HG03280 (cell line): ENCODE measurements around the gene NUAK1.

Experiments
- ATAC-seq: cut with Tn5 transposase; IDR thresholded peaks from one replicate; pipeline ENCODE4 v1.9.1; 2021; ENCODE audit warnings: mild to moderate bottlenecking, moderate library complexity; ENCODE audit not compliant: unreplicated experiment

Gene NUAK1

DNA sequence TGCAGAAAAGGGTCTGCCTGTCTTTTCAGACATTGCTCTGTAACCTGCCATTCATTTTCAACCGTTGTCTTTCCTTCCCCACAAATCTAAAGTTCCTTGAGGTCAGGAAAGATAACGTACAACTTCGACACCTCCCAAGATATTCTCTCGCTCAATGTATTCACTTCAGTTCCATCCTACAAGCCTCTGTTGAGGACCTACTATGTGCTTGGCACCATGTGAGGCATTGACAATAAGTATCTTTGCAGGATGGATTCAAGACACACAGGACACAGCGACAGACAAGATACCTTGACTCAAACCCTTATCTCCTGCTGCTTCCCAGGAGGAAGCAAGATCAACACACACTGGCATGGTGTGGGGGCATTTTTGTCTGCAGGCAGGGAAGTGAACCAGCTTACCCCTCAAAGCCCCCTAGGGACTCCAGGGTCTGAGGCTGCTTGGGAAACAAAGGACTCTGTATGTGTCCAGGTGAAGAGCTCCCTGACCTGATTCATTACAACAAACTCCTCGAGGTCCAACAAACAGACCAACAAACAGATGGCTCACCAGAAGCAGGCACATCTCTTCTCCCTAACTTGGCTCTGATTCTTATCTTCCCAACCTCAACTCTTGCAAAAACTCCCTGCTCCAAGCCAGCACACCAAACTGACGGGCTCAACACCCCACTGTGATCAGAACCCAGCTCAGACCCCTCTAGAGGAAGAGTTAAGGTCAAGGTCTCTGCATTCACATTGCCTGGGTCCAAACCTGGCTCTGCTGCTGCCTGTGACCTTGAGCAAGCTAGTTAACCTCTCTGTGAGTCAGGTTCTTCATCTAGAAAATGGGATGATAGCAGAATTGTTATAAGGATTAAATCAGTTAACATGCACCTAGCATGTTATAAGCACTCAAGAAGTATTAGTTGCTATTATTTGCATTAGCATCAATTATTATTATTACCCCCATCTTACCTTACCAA, 6.3 kb downstream of the NUAK1 start:
- ATAC-seq, result no peak

DNA sequence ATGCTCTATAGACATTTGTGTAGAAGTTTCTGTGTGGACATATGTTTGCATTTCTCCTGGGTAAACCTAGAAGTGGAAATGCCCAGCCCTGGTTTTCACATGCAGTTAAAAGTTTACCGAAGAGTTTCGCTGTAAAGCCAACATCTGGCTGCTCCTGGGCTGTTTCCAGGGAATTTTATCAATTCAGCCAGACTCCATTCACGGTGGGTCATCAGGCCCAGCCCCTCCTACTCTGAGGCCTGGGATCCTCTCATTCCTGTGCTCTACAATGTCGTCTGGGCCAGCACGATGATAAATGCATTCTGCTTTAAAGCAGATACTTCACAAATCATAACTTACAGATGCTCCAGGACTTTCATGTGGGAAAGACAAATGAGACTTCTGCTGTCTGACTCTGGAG, 7.1 kb downstream of the NUAK1 start:
- ATAC-seq, result no peak

DNA sequence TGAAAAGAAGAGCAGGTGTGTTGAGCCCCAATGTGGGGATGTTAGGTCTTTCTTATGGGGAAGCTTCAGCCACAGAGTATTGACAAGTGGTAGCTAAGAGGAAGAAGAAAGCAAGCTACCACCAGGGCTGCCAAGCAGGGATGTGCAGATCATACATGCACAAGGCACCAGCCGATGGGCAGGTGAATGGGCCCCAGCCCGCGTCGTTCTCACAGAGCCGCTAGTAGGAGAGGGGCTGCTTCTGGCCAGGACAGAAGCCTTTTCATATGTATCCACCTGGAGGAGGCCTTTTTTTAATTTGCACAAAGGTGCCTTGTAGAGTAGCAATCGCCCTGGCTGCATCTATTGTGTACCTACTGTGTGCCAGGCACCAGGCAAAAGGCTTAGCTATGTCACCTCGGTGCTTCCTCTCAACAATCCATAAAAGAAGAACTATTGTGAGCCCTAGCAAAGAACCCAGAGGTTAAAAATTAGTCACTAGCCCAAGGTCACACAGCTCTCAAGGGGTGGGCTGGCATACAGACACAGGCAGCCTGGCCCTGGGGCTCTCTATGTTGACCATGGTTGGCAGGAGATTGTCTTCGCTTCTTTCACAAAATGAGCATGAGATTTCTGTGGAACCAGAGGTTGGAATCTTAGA, 8.2 kb downstream of the NUAK1 start:
- ATAC-seq, result no peak

DNA sequence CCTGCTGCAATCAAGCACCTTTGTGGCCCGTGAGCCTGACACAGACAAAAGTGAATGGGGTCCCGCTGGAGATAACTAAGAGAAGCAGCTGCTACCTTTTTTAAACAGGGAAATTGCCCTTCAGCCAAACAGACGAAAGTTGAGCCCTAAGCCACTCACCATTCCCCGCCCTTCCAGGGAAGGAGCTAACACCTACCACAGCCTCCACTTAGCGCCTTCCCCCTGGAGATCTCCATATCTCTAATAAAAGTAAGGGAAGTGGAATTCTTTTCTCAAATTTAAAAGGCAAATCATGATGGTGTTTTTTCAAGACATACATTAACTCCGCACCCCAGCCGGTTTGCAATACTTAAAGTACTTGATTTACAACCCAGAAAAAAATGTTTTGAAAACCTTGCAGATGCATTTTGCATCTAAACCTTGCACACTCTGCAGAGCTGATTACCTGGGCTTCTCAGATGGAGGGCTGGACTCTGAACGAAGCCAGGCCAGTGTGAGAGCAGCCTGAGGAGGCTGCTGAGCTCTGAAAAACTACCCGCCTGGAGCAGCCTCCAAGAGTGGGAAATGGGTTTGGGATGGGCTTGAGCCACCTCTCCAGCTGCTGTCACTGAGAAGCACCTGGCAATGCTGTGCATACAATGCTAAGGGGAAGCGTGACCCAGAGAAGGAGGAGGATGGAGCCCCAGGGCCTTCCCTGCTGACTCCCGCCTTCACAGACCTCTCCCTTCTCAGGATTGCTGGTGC, 10.0 kb downstream of the NUAK1 start:
- ATAC-seq, result no peak

DNA sequence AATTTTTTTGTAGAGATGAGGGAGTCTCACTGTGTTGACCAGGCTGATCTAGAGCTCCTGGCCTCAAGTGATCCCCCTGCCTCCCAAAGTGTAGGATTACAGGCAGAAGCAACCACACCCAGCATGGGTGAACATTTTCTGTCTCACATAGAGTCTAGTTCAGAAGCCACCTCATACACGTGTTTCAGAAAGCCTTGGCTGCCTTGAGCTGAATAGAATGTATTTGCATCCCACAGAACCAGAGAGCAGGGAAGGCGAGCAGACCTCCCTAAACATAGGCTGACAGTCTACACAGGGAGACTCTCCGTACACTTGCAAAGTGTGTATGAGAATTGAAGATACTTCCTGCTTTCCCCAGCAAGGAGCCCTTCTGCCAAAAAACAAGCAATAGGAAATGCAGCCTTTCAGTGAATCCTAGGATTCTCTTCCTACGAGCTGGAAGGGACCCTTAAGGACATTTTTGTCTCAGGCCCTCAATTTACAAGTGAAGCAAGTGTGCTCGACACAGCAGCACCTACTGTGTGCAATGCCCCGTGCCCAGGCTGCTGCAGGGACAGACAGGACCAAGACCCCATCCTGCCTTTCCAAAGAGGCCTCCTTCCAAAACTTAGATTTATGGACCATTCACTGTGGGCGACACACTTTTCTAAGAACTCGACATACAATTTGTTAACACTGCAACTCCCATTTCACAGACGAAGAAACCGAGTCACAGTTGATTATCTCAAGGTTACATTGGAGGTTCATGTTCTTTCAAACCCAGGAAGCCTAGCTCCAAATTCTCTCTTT, 11.2 kb downstream of the NUAK1 start:
- ATAC-seq, result no peak

DNA sequence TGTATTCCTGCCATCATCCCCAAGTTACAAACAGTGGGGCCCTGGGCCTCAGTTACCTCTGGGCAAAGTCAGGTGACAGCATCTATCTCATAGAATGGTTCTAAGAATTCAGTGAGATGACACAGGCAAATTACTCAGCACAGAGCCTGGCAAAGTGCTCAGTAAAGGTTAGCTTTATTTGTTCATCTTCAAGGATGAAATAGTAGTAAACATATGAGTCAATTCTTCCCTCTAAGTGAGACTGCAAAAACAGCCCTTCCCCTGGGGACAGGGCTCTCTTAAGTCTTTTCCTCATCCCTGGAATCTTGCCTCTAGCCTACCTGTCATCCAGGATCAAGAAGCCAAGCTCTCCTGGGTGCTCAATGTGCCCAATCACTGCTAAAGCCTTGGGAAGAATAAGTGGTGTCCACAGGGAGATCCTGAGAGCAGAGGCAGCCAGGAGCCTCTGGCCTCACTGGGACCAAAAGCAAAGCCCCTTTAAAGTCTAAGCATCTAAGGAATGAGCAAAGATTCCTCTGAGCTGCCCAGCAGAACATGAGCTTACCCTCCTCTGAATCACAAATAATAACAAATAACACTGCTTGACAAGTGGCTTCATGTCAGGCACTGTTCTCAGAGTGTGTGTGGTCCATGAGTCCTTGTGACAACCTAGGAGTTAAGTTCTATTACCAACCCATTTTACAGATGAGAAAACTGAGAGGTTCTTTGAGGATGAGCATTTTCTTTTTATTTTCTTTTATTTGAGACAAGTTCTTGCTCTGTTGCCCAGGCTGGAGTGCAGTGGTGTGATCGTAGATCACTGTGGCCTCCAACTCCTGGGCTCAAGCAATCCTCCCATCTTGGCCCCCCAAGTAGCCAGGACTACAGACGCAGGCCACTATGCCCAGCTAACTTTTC, 12.1 kb downstream of the NUAK1 start:
- ATAC-seq, result no peak

DNA sequence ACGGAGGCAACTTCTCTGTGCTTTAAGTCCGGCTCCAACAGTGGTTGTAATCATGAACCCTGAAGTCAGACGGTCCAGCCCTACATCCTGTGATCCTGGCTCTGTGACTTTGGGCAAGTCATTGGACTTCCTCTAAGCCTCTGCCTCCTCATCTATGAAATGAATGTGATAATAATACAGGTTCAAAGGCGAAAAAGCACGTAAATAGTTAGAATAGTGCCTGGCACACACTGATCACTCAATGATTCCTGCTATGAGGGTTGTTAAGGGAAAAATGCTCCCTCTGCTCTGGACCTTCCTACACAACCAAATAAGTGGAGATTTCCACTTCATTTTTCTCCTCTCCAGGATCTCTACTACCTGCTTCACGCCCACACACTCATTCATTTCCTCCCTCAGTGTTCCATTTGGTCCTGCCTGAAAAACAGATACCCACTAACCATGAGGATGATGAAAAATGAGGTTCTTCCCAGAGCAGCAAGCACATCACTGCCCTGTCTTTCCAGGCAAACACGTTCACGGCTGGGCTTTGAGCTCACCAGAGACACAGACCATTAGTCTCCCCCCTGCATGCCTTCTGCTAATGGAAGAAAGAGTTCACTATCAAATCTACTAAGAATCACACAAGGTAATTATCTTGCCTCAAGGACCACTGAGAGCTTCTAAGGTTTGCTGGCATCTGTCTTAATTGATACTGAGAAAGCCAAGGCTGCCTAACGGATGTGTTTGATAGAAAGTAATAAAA, 13.2 kb downstream of the NUAK1 start:
- ATAC-seq, result no peak

DNA sequence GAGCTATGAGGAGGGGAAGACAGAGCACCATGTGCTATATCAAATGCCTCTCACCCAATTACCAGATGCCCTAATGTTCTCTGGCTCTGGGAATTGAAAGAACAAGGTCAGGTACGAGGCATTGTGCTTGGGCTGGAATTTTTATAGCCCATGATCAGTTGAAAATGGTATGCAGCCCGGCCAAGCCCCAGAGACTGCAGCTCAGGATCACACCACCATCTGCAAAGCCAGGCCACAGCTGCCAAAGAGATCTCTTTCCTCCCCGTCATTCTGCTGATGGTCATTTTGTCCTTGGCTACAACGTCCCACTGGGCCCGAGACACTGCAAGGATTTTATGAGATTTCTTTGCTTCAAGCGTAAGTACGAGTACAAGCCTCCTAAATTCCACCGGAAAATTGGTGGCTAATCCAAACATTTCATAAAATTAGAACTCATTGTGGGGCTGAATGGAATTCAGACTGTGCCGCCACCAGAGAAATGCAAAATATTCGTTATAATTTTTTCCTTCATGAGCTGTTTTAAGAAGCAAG, 15.1 kb downstream of the NUAK1 start:
- ATAC-seq, result no peak

DNA sequence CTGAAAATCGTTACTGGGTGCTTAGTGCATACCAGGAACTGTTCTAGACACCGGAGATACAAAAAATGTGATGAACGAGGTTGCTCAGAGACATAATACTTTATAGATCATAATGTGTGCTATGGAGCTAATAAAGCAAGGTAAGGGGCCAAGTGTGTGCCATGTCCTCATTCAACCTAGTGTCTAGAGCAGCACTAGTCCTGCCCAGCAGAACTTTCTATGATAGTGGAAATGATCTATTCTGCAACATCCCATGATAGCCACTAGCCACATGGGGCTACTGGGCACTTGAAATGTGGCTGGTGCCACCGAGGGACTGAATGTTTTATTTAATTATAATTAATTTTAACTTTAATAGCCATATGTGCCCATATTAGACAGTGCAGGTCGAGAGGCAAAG, 15.6 kb downstream of the NUAK1 start:
- no peak for ATAC-seq

DNA sequence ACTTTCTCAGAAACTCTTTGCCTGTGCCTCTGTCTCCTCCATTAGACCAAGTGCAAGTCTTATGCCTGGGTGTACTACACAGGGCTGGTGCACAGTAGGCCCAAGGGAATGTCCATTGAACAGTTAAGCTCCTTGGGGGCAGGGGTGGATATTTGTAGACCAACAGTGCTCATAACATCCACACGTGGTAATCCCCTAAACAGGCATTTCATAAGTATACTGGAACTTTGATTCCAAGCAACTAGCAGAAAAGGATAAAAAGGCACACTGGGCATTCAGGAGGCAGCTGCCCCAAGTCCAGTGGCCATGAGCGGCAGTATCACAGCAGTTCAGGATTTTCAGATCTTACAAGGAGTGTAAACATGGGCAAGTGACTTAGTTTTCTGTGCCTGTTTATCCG, 16.8 kb downstream of the NUAK1 start:
- no peak for ATAC-seq

DNA sequence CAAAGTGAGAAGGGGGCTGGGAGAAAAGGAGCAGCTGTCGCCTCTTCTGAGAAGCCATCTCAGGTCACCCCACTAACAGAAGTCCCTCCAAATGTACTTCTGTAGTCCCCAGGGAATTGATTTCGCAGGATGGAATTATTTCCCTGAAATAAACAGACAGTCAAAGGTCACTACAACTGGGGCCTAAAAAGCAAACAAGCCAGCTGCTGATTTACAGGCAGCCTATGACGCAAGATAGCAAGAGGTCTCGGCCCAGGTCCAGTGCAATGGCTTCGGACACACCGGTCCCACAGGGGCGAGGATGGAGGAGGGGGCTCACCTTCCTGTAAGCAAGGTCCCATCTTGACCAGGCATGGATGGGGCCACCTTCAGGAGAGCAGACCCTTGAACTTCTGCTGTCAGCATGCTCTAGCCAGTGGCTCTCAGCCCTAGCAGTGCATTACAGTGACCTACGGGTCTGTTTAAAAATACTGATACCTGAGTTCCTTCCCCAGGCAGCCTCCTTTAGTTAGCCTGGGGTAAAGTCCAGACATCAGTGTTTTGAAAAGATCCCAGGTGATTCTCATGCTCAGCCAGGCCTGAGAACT, 18.1 kb downstream of the NUAK1 start:
- ATAC-seq, result no peak

DNA sequence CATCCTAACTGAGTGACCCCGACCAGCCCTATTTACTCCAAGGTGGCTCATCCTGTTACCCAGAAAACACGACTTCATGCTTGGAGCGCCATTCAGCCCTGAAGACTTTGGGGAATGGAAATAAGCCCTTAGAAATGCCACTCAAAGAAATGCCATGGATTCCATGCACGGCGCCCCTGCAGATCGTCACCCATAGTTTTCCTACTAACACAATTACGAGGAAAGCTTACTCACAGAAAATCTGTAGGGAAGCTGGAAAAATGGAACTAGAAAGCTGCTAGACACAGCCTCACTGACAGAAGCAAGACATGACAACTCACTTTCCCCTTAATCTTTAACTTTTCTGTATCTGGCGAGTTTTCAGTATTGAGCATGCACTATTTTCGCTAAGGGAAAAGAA, 19.5 kb downstream of the NUAK1 start:
- no peak for ATAC-seq

DNA sequence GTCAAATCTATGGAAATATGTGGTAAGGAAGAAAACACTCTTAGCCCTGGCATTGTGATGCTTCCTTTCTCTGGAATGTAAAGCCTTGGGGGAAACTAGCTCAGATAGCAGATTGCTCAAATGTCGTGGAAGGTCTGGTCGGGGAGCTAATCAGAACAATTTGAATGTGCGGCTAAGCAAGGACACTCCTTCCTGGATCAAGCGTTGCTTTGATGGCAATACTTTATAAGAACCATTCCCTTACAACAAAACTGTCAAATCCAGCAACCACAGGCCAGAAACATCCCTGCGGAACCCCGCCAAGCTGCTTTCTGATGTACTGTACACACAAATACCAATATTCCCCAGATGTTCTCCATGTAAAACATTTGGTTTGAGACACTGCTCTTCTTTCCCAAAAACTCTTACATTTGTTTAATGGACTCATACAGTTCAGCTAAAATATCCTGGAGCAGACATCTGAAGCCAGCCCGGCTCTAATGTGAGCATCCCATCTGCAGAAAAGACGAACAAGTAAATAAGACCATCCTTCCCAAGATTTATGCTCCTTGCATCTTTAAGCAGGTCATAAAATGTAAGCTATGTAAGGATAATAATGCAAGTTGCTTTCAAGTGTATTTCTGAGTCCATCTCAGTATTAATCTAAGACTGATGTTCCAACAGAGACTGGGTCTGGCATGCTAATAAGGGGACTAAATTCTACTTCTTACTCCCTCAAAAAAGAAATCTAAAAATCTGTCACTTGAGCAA, 20.2 kb downstream of the NUAK1 start:
- ATAC-seq, result no peak

DNA sequence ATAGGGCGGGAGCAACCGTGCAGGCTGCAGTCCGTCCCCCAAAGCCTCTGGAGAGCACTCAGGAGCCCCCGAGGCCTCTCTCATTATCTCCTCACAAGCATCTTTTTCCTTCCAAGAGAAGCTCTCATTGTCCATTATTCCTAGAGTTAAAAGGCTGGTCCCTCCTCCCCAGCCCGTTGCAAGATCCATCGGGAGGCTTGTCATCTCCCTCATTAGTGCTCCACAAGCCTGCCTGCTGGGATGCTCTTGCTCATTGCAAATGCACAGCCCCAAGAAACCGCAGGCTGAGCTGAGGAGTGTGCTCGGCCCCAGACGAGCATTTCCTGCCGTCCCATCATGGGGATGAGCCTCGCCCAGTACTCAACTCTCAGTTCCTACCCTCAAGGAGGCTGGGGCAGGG, 23.3 kb downstream of the NUAK1 start:
- ATAC-seq, result no peak

DNA sequence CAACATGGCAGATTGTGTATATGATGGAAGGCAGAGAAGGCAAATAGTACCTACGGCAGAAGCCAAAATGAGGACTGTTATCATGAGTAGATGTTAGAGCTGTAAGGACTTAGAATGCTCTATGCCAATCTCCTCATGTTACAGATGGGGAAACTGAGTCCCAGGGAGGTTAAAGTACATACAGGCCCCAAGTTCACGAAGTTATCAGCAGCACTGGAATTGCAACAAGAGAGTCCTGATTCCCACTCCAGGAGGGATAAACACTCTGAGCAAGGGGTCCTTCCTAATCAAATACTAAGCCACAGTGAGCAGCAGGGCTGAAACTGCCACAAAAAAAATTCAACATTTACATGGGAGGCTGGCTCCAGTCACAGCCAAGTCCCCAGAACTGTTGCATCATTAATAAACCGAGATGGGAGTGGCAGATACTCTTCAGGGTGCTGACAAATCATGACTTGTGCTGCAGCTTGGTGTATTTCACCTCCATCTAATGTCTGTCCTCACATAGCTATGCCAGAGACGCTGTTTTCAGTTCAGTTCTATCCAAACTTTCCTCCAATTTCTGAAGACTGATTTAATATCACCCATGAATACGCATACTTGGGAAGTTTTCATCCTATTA, 24.2 kb downstream of the NUAK1 start:
- ATAC-seq, result no peak

DNA sequence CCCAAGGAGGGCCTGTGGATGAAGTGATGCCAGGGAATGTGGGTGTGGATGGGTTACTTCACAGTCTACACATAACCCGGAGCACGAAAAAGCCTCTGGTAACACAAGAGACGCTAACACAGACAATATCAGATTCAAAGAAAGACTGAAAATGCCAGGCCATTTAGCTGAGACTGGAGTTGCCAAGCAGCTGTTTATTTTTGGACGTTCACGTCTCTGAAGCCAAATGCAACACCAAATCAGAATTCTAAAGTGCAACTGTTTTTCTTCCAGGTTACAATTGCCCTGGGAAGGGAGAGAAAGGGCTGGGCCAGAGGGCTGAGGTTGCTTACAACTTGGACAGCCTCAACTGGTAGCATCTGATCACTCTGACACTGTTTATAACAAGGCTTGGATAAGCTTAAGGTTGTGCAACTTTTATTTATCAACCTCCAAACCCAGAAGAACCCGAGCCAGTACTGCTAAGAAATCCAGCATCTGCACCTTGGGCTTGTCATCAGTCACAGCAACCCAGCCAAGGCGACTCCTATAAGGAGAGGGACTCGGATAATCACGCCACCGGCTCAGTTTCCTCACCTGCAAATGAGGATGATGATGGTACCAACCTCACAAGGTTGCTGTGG, 24.8 kb downstream of the NUAK1 start:
- ATAC-seq, result no peak

DNA sequence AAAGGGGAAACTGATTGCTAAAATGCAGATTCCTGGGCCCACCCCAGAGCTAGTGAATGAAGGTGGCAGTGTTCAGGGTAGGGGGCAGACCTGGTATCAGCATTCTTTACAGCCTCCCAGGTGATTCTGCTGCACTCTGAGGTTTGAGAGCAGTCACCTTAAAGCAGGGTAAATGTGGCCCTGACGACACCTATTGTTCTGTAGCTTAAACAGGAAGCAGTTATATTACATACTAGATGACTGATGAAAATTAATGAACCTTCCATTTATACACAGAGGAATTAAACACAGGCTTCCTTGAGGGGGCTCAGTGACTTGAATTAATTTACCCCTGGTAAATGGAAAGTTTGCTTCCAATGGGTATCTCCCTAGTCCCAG, 25.3 kb downstream of the NUAK1 start:
- ATAC-seq, result no peak
